ENCODE results near the gene EFCAB11. TPM values are rescaled to one million over a fixed set of nuclear protein-coding genes. Genes with fewer than 3 reads are reported as not detected.

The EFCAB11 gene
- total and polyA plus RNA-seq, 9 of the 15 experiments (the other 6 are each of a cell fraction or from before 2014, with no cell fraction given), result 13.4 to 37.9 (median 17.4) TPM

DNA sequence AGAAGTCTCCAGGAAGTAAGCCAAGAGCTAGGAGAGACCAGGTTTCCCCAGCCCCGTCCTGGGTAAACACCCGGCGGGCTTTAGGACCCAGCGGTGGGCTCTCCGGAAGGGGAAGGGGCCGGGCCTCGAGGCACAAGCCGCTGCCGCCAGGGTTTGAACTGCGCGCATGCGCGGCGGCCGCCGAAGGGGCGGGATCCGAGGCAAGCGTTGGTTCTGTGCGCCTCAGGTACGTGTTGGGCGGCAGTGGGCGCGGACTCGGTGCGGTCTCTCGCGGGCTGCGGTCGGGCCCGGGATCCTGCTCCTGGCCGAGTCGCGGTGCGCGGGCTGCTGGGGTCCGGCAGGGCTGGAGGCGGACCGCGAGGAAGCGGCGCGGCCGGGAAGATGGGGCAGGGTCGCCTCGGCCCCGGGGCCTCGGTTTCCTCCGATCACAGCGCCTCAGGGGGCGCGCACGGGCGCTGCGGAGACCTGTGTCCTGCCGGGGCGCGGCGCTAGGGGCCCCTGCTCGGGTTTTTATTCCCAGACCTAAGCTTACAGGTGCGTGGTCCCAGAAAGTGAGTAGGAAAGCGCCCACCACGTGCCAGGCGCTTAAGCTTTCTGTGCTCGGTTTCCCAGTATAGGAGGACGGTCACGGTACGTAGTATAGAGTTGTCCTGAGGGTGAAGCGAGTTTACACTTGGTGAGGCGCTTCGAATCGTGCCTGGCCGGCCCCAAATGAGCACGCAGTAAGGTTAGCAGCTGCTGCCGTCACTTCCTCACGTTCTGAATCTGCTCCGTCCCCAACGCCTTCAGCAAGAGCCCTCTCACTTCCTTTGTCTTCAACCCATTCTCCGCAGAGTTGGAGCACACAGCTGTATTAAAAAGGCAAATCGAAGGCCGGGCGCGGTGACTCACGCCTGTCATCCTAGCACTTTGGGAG, 1.5 kb upstream of the EFCAB11 start, which contains the start of gene TDP1 (continued):
- TF ChIP-seq, protein P1, sequence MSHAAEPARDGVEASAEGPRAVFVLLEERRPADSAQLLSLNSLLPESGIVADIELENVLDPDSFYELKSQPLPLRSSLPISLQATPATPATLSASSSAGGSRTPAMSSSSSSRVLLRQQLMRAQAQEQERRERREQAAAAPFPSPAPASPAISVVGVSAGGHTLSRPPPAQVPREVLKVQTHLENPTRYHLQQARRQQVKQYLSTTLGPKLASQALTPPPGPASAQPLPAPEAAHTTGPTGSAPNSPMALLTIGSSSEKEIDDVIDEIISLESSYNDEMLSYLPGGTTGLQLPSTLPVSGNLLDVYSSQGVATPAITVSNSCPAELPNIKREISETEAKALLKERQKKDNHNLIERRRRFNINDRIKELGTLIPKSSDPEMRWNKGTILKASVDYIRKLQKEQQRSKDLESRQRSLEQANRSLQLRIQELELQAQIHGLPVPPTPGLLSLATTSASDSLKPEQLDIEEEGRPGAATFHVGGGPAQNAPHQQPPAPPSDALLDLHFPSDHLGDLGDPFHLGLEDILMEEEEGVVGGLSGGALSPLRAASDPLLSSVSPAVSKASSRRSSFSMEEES (CRISPR knock-in tag; IDR thresholded peaks at IDR 0.05), result no peak
- TF ChIP-seq BCL6 (CRISPR knock-in tag; IDR thresholded peaks at IDR 0.05) (no peak), HDAC1 (IDR thresholded peaks at IDR 0.05) (no peak), ZFPM2 (CRISPR knock-in tag; IDR thresholded peaks at IDR 0.05) (no peak), FIP1L1 (IDR thresholded peaks at IDR 0.05; ENCODE audit: low read depth, low read length, poor library complexity, severe bottlenecking) (peak; percentile 56), ZNF311 (CRISPR knock-in tag; IDR thresholded peaks at IDR 0.05) (no peak), NELFE (IDR thresholded peaks at IDR 0.05; ENCODE audit: insufficient read depth, insufficient read length) (no peak), ZNF347 (CRISPR knock-in tag; IDR thresholded peaks at IDR 0.05; ENCODE audit: low read depth) (no peak), RBM14 (IDR thresholded peaks at IDR 0.05; ENCODE audit: borderline replicate concordance, insufficient read depth, low read depth, low read length) (no peak), THRAP3 (IDR thresholded peaks at IDR 0.05; ENCODE audit: borderline replicate concordance) (no peak), ZBTB7A (IDR thresholded peaks at IDR 0.05; ENCODE audit: borderline replicate concordance, control insufficient read depth, low read depth, low read length) (peak; percentile 59; the same call in 1 of the 2 replicates), SETDB1 (IDR thresholded peaks at IDR 0.05; ENCODE audit: low read length) (no peak), ESRRA (IDR thresholded peaks at IDR 0.05; ENCODE audit: borderline replicate concordance, low read depth) (peak; percentile 56; the same call in 1 of the 2 replicates), MTA2 (IDR thresholded peaks at IDR 0.05; ENCODE audit: low read depth) (no peak), CCNT2 (IDR thresholded peaks at IDR 0.05; ENCODE audit: borderline replicate concordance, extremely low read depth, insufficient read length, low read depth, low read length) (peak; percentile 49), BRD4 (IDR thresholded peaks at IDR 0.05) (no peak), MCM5 (IDR thresholded peaks at IDR 0.05; ENCODE audit: low read depth) (no peak), TFAM (CRISPR knock-in tag; conservative IDR thresholded peaks at IDR 0.05) (no peak), GABPA (tag; conservative IDR thresholded peaks at IDR 0.05; ENCODE audit: low read depth) (peak; percentile 79), SOX6 (IDR thresholded peaks at IDR 0.05) (no peak), SMAD4 (CRISPR knock-in tag; conservative IDR thresholded peaks at IDR 0.05) (0 out of 2 replicates have a peak, but pooled peaks have one; percentile 6)
- TF ChIP-seq, protein P2, sequence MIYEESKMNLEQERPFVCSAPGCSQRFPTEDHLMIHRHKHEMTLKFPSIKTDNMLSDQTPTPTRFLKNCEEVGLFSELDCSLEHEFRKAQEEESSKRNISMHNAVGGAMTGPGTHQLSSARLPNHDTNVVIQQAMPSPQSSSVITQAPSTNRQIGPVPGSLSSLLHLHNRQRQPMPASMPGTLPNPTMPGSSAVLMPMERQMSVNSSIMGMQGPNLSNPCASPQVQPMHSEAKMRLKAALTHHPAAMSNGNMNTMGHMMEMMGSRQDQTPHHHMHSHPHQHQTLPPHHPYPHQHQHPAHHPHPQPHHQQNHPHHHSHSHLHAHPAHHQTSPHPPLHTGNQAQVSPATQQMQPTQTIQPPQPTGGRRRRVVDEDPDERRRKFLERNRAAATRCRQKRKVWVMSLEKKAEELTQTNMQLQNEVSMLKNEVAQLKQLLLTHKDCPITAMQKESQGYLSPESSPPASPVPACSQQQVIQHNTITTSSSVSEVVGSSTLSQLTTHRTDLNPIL (CRISPR knock-in tag; IDR thresholded peaks at IDR 0.05), result no peak
- TF ChIP-seq, protein P3, sequence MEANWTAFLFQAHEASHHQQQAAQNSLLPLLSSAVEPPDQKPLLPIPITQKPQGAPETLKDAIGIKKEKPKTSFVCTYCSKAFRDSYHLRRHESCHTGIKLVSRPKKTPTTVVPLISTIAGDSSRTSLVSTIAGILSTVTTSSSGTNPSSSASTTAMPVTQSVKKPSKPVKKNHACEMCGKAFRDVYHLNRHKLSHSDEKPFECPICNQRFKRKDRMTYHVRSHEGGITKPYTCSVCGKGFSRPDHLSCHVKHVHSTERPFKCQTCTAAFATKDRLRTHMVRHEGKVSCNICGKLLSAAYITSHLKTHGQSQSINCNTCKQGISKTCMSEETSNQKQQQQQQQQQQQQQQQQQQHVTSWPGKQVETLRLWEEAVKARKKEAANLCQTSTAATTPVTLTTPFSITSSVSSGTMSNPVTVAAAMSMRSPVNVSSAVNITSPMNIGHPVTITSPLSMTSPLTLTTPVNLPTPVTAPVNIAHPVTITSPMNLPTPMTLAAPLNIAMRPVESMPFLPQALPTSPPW (CRISPR knock-in tag; IDR thresholded peaks at IDR 0.05), result peak; percentile 17; the same call in 1 of the 2 replicates
